H1 (cell line): ENCODE measurements around the gene DOCK1. TPM values are rescaled to one million over a fixed set of nuclear protein-coding genes. Genes with fewer than 3 reads are reported as not detected.

ENCODE experiments used
- CTCF ChIA-PET: fragments of 300-600 bp; sonication (Branson Sonifier 250); formaldehyde crosslinking; loops from one replicate; lab custom pipeline; 2021; ENCODE audit not compliant: partially characterized antibody; lab: Charles Lee
- POLR2A ChIA-PET: fragments of 300-600 bp; sonication (Branson Sonifier 250); formaldehyde crosslinking; loops from one replicate; lab custom pipeline; 2021; ENCODE audit warnings: inconsistent platforms; ENCODE audit not compliant: partially characterized antibody; lab: Charles Lee
- DNase-seq, 2 experiments: peaks; one replicate each; pipeline versions ENCODE4 v3.0.0 to v3.0.0-alpha.2; 2010 to 2022; ENCODE audit warnings: low spot score in 2 of 2, low read depth in 1 of 2, mixed read lengths in 1 of 2
- FAIRE-seq: peaks from 2 replicates; lab custom pipeline; 2011; peaks lifted over from hg19 to GRCh38; lab: Jason Lieb, UNC
- H2AFZ ChIP-seq: 2 replicates; pipeline ENCODE4 v1.8.1; 2012; ENCODE audit warnings: low read length, inconsistent platforms
- H2AK5ac ChIP-seq: 2 replicates; pipeline ENCODE4 v1.6.1; 2013; ENCODE audit warnings: low read depth, low read length
- H2BK120ac ChIP-seq: replicated peaks from 2 replicates; pipeline ENCODE3; 2013; ENCODE audit warnings: low read depth, low read length, inconsistent platforms
- H2BK12ac ChIP-seq: 2 replicates; pipeline ENCODE4 v1.6.1; 2013; ENCODE audit warnings: low read depth, low read length
- H2BK15ac ChIP-seq: 2 replicates; pipeline ENCODE4 v1.6.1; 2013; ENCODE audit warnings: low read length
- H2BK20ac ChIP-seq: 2 replicates; pipeline ENCODE4 v1.6.1; 2013; ENCODE audit warnings: low read length
- H2BK5ac ChIP-seq: 2 replicates; pipeline ENCODE4 v1.6.1; 2013; ENCODE audit warnings: low read depth, low read length
- H3K14ac ChIP-seq: 2 replicates; pipeline ENCODE4 v1.6.1; 2013; ENCODE audit warnings: inconsistent platforms; ENCODE audit not compliant: insufficient read length
- H3K18ac ChIP-seq: 2 replicates; pipeline ENCODE4 v1.6.1; 2013; ENCODE audit warnings: low read length; ENCODE audit errors: extremely low read depth
- H3K23ac ChIP-seq: 2 replicates; pipeline ENCODE4 v1.6.1; 2013; ENCODE audit warnings: inconsistent platforms; ENCODE audit not compliant: insufficient read length
- H3K23me2 ChIP-seq: 2 replicates; pipeline ENCODE4 v1.6.1; 2013; ENCODE audit warnings: low read depth, low read length
- H3K27ac ChIP-seq: 2 replicates; pipeline ENCODE4 v1.6.1; 2011; ENCODE audit warnings: low read depth, low read length, inconsistent platforms
- H3K27me3 ChIP-seq, 4 experiments: replicated peaks in 1 of 4; 1 replicate in 1 of 4; 2 replicates in 3 of 4; pipeline versions ENCODE4 v1.6.1 to v1.8.1; 2011 to 2013; ENCODE audit warnings: low read length in 3 of 4, mild to moderate bottlenecking in 3 of 4, inconsistent platforms in 2 of 4, mixed read lengths in 2 of 4, moderate library complexity in 1 of 4; ENCODE audit not compliant: control insufficient read depth in 3 of 4, insufficient read depth in 3 of 4; ENCODE audit errors: extremely low read depth in 1 of 4
- H3K36me3 ChIP-seq, 4 experiments: 2 replicates each; pipeline versions ENCODE4 v1.6.1 to v1.8.1; 2011 to 2013; ENCODE audit warnings: mild to moderate bottlenecking in 4 of 4, low read length in 3 of 4, moderate library complexity in 2 of 4, control low read depth in 1 of 4, inconsistent platforms in 1 of 4; ENCODE audit not compliant: insufficient read depth in 4 of 4, control insufficient read depth in 2 of 4
- H3K4ac ChIP-seq: replicated peaks from 2 replicates; pipeline ENCODE3; 2013; ENCODE audit warnings: low read length, low read depth, mixed read lengths, inconsistent platforms; ENCODE audit not compliant: insufficient read length
- H3K4me1 ChIP-seq, 4 experiments: replicated peaks in 1 of 4; 1 replicate in 1 of 4; 2 replicates in 3 of 4; pipeline versions ENCODE4 v1.6.1 to v1.8.1; 2011 to 2013; ENCODE audit warnings: low read length in 3 of 4, inconsistent platforms in 2 of 4, mixed read lengths in 1 of 4; ENCODE audit not compliant: insufficient read depth in 4 of 4, control insufficient read depth in 3 of 4
- H3K4me2 ChIP-seq, 2 experiments: 2 replicates each; pipeline versions ENCODE4 v1.6.1 to v1.8.1; 2011 to 2013; ENCODE audit warnings: low read depth in 2 of 2, low read length in 2 of 2, control low read depth in 1 of 2, inconsistent platforms in 1 of 2, mild to moderate bottlenecking in 1 of 2; ENCODE audit not compliant: insufficient read depth in 1 of 2
- H3K4me3 ChIP-seq, 4 experiments: fragments of 200-600, 300-600 bp in 1 of 4; sonication (generic), shearing (Covaris generic), sonication (Bioruptor Twin) in 1 of 4; 2 replicates each; pipeline versions ENCODE4 v1.5.1 to v1.8.1; 2011 to 2016; ENCODE audit warnings: low read length in 4 of 4, low read depth in 3 of 4, control low read depth in 2 of 4, inconsistent platforms in 2 of 4, mild to moderate bottlenecking in 2 of 4, mixed read lengths in 1 of 4, moderate library complexity in 1 of 4; ENCODE audit not compliant: insufficient read depth in 2 of 4; ENCODE audit errors: extremely low read depth in 1 of 4
- H3K56ac ChIP-seq: replicated peaks from 2 replicates; pipeline ENCODE3; 2013; ENCODE audit warnings: low read depth, mild to moderate bottlenecking, mixed read lengths, low read length, inconsistent platforms; ENCODE audit not compliant: insufficient read length
- H3K79me1 ChIP-seq: 2 replicates; pipeline ENCODE4 v1.6.1; 2013; ENCODE audit warnings: low read depth, low read length, control low read depth
- H3K79me2 ChIP-seq, 2 experiments: 2 replicates each; pipeline versions ENCODE4 v1.6.1 to v1.8.1; 2012 to 2013; ENCODE audit warnings: low read length in 2 of 2, mild to moderate bottlenecking in 2 of 2, inconsistent platforms in 1 of 2; ENCODE audit not compliant: insufficient read depth in 2 of 2, control insufficient read depth in 1 of 2
- H3K9ac ChIP-seq, 4 experiments: replicated peaks in 1 of 4; 1 replicate in 1 of 4; 2 replicates in 3 of 4; pipeline versions ENCODE4 v1.6.1 to v1.8.1; 2011 to 2013; ENCODE audit warnings: low read depth in 3 of 4, low read length in 3 of 4, control low read depth in 2 of 4, mild to moderate bottlenecking in 2 of 4, moderate library complexity in 2 of 4, inconsistent platforms in 1 of 4; ENCODE audit errors: extremely low read depth in 1 of 4
- H3K9me3 ChIP-seq, 2 experiments: 2 replicates each; pipeline versions ENCODE4 v1.6.1 to v1.8.1; 2012 to 2013; ENCODE audit warnings: mild to moderate bottlenecking in 2 of 2, moderate library complexity in 2 of 2, control low read depth in 1 of 2, inconsistent platforms in 1 of 2, low read depth in 1 of 2, low read length in 1 of 2, mixed read lengths in 1 of 2; ENCODE audit not compliant: insufficient read depth in 2 of 2
- H4K20me1 ChIP-seq, 2 experiments: replicated peaks in 1 of 2; 2 replicates each; pipeline versions ENCODE3 to v1.8.1; 2011 to 2013; ENCODE audit warnings: inconsistent platforms in 2 of 2, low read length in 2 of 2, mild to moderate bottlenecking in 1 of 2; ENCODE audit not compliant: insufficient read depth in 2 of 2, control insufficient read depth in 1 of 2
- H4K5ac ChIP-seq: 2 replicates; pipeline ENCODE4 v1.6.1; 2013; ENCODE audit warnings: low read length, low read depth, mixed read lengths, inconsistent platforms; ENCODE audit not compliant: insufficient read length
- H4K8ac ChIP-seq: 2 replicates; pipeline ENCODE4 v1.8.0; 2013; ENCODE audit warnings: mild to moderate bottlenecking, moderate library complexity, low read length, inconsistent platforms; ENCODE audit not compliant: insufficient read depth; ENCODE audit errors: extremely low read depth
- H4K91ac ChIP-seq: replicated peaks from 2 replicates; pipeline ENCODE3; 2013; ENCODE audit warnings: low read length, mixed read lengths, inconsistent platforms; ENCODE audit not compliant: insufficient read length
- CEBPB ChIP-seq: IDR thresholded peaks from 2 replicates; pipeline ENCODE4 v1.6.1; 2012; ENCODE audit warnings: low read depth, low read length
- EP300 ChIP-seq, 2 experiments: IDR thresholded peaks; 1 replicate in 1 of 2; 2 replicates in 1 of 2; pipeline ENCODE4 v1.6.1; 2011 to 2012; ENCODE audit warnings: low read depth in 2 of 2, low read length in 2 of 2, mild to moderate bottlenecking in 2 of 2, borderline replicate concordance in 1 of 2, inconsistent platforms in 1 of 2, moderate library complexity in 1 of 2
- POU5F1 ChIP-seq: IDR thresholded peaks from 2 replicates; pipeline ENCODE4 v1.6.1; 2011; ENCODE audit warnings: low read depth, mild to moderate bottlenecking, low read length, moderate library complexity
- SUZ12 ChIP-seq: fragments of 200-600 bp; sonication (generic); IDR thresholded peaks from 2 replicates; pipeline ENCODE4 v1.6.1; 2012; ENCODE audit warnings: mild to moderate bottlenecking, inconsistent platforms, low read length, moderate library complexity, mixed read lengths
- TBP ChIP-seq: IDR thresholded peaks from 2 replicates; pipeline ENCODE4 v1.6.1; 2011; ENCODE audit warnings: low read depth, low read length, improper control_type of control experiment
- WGBS, 2 experiments: shearing (Covaris generic) in 1 of 2; methylation state at CpG; one replicate each; pipeline versions ENCODE4 v1.1.6 to v1.1.7; 2013 to 2015; ENCODE audit warnings: low lambda C conversion rate in 2 of 2, mixed read lengths in 2 of 2, inconsistent platforms in 1 of 2, low coverage in 1 of 2, missing lambda C conversion rate in 1 of 2; ENCODE audit not compliant: insufficient replicate concordance in 2 of 2, insufficient coverage in 1 of 2, insufficient read length in 1 of 2; ENCODE audit errors: extremely low coverage in 1 of 2, missing lambda C conversion rate in 1 of 2; 5-methylcytosine and 5-hydroxymethylcytosine counted together
- polyA plus RNA-seq, 7 experiments: library from polyadenylated mRNA; depleted of rRNA in 3 of 7; stranded (reverse) in 5 of 7; unstranded in 2 of 7; fragments of >200 nt in 5 of 7; fragments of 200-250 nt in 2 of 7; gene quantifications; 1 replicate in 5 of 7; 2 replicates in 1 of 7; 4 replicates in 1 of 7; pipeline versions ENCODE4 v1.2.1 to v1.2.3, GENCODE V29; 2011 to 2013; ENCODE audit warnings: missing spikeins in 2 of 7, mixed read lengths in 2 of 7
- total RNA-seq: library from RNA; stranded (reverse); fragmentation: NEBNext Ultra II Directional; extraction: Animal tissue kit (Norgen Biotek cat#: 25700); gene quantifications from 2 replicates; pipeline ENCODE4 v1.2.1, GENCODE V29; 2021

The DOCK1 gene
- total and polyA plus RNA-seq, 2 of the 8 experiments (the other 6 are each of a cell fraction or from before 2014, with no cell fraction given): 11.6 to 53.0 TPM

- Histone ChIP-seq H2AFZ (no peak overlapping the region), H2BK5ac (no peak overlapping the region), H4K20me1 (peaks cover 0 to 1% of the 10 kb centered on the region in 2 experiments), H3K56ac (no peak overlapping the region), H2BK12ac (no peak overlapping the region), H3K18ac (no peak overlapping the region), H3K9ac (no peak overlapping the region; a peak in 1 of 7 replicates), H3K4me3 (no peak overlapping the region), H2BK20ac (no peak overlapping the region), H4K8ac (no peak overlapping the region), H3K9me3 (no peaks in the 10 kb centered on the region), H3K79me1 (peaks cover 2% of the 10 kb centered on the region; the same call in 1 of the 2 replicates), H3K23me2 (no peaks in the 10 kb centered on the region), H3K4me2 (no peak overlapping the region), H2BK120ac (no peak overlapping the region), H2BK15ac (no peak overlapping the region), H3K27me3 (no peaks in the 10 kb centered on the region), H3K4ac (no peak overlapping the region), H3K14ac (no peak overlapping the region), H2AK5ac (no peak overlapping the region), H3K27ac (no peak overlapping the region), H4K5ac (no peak overlapping the region), H4K91ac (no peak overlapping the region), H3K4me1 (no peaks in the 10 kb centered on the region), H3K36me3 (no peaks in the 10 kb centered on the region), H3K23ac (no peak overlapping the region), H3K79me2 (no peaks in the 10 kb centered on the region)
- FAIRE-seq (no peak), DNase-seq (no peak)
- POLR2A ChIA-PET: no interaction called here
- CTCF ChIA-PET: no interaction called here
- TF ChIP-seq SUZ12 (no peak), CEBPB (no peak), TBP (no peak), EP300 (IDR thresholded peaks at IDR 0.05; ENCODE audit: borderline replicate concordance in 1 of 2, low read depth in 2 of 2, low read length in 2 of 2) (no peak), POU5F1 (no peak)
- 88% methylated on average over 7 of the region's 7 CpGs; no CpG with 5 or more reads in 1 of the 2 experiments for WGBS, 2 experiments
These were observed 186.1 kb downstream of the DOCK1 start for GRCh38 chr10:127091354-127091753.
